ENCODE data around the gene SEZ6L.

SEZ6L gene

GRCh38 chr22:26281941-26282340, 112.7 kb downstream of the SEZ6L start:
- TF ChIP-seq REST (IDR thresholded peaks at IDR 0.05; ENCODE audit: low read depth): no peak

GRCh38 chr22:26283330-26283729, 114.1 kb downstream of the SEZ6L start:
- no peak for TF ChIP-seq CEBPB (IDR thresholded peaks at IDR 0.05)
- TF ChIP-seq USF1 (IDR thresholded peaks at IDR 0.05): no peak
- TF ChIP-seq ZBTB7A (IDR thresholded peaks at IDR 0.05; ENCODE audit: low read depth): no peak
- no peak for TF ChIP-seq NFIC (IDR thresholded peaks at IDR 0.05)
- no peak for TF ChIP-seq TAF1 (IDR thresholded peaks at IDR 0.05; ENCODE audit: low read depth)
- TF ChIP-seq RAD21 (IDR thresholded peaks at IDR 0.05; ENCODE audit: low read depth): no peak
- no peak for TF ChIP-seq EGR1 (IDR thresholded peaks at IDR 0.05)
- TF ChIP-seq MAX (IDR thresholded peaks at IDR 0.05): no peak
- no peak for TF ChIP-seq FOXM1 (IDR thresholded peaks at IDR 0.05; ENCODE audit: borderline replicate concordance, low read depth)
- TF ChIP-seq CREB1 (IDR thresholded peaks at IDR 0.05; ENCODE audit: low read depth): no peak
- no peak for TF ChIP-seq YY1 (IDR thresholded peaks at IDR 0.05; ENCODE audit: low read depth)
- no peak for TF ChIP-seq TEAD4 (IDR thresholded peaks at IDR 0.05)
- no peak for TF ChIP-seq TCF12 (IDR thresholded peaks at IDR 0.05; ENCODE audit: low read depth)
- TF ChIP-seq REST (IDR thresholded peaks at IDR 0.05; ENCODE audit: low read depth): no peak
- TF ChIP-seq EP300 (IDR thresholded peaks at IDR 0.05; ENCODE audit: borderline replicate concordance): no peak

- no peak for TF ChIP-seq CEBPB (IDR thresholded peaks at IDR 0.05)
- TF ChIP-seq TEAD4 (IDR thresholded peaks at IDR 0.05): no peak
- TF ChIP-seq EGR1 (IDR thresholded peaks at IDR 0.05): no peak
- no peak for TF ChIP-seq NFIC (IDR thresholded peaks at IDR 0.05)
- no peak for TF ChIP-seq USF1 (IDR thresholded peaks at IDR 0.05)
- no peak for TF ChIP-seq FOXM1 (IDR thresholded peaks at IDR 0.05; ENCODE audit: borderline replicate concordance, low read depth)
- no peak for TF ChIP-seq YY1 (IDR thresholded peaks at IDR 0.05; ENCODE audit: low read depth)
- TF ChIP-seq MAX (IDR thresholded peaks at IDR 0.05): no peak
- no peak for TF ChIP-seq TCF12 (IDR thresholded peaks at IDR 0.05; ENCODE audit: low read depth)
- TF ChIP-seq REST (IDR thresholded peaks at IDR 0.05; ENCODE audit: low read depth): no peak
- no peak for TF ChIP-seq CREB1 (IDR thresholded peaks at IDR 0.05; ENCODE audit: low read depth)
- TF ChIP-seq EP300 (IDR thresholded peaks at IDR 0.05; ENCODE audit: borderline replicate concordance): no peak
- TF ChIP-seq TAF1 (IDR thresholded peaks at IDR 0.05; ENCODE audit: low read depth): no peak
- no peak for TF ChIP-seq RAD21 (IDR thresholded peaks at IDR 0.05; ENCODE audit: low read depth)
- no peak for TF ChIP-seq ZBTB7A (IDR thresholded peaks at IDR 0.05; ENCODE audit: low read depth)
Measured at GRCh38 chr22:26285632-26286031, 116.4 kb downstream of the SEZ6L start.

GRCh38 chr22:26286091-26286820, 117.0 kb downstream of the SEZ6L start:
- TF ChIP-seq RAD21 (IDR thresholded peaks at IDR 0.05; ENCODE audit: low read depth) (no peak), TCF12 (IDR thresholded peaks at IDR 0.05; ENCODE audit: low read depth) (no peak), TAF1 (IDR thresholded peaks at IDR 0.05; ENCODE audit: low read depth) (no peak), USF1 (IDR thresholded peaks at IDR 0.05) (no peak), CEBPB (IDR thresholded peaks at IDR 0.05) (no peak), CREB1 (IDR thresholded peaks at IDR 0.05; ENCODE audit: low read depth) (no peak), EP300 (IDR thresholded peaks at IDR 0.05; ENCODE audit: borderline replicate concordance) (no peak), REST (IDR thresholded peaks at IDR 0.05; ENCODE audit: low read depth) (no peak), ZBTB7A (IDR thresholded peaks at IDR 0.05; ENCODE audit: low read depth) (no peak), TEAD4 (IDR thresholded peaks at IDR 0.05) (no peak), EGR1 (IDR thresholded peaks at IDR 0.05) (no peak), YY1 (IDR thresholded peaks at IDR 0.05; ENCODE audit: low read depth) (no peak)
